Common myeloid progenitor, CD34-positive (primary cell): ENCODE results near the gene RIMS1.
"Not testable (repeated sequence)": the region's sequence is repeated elsewhere in the genome, so short reads cannot be mapped to it uniquely, and the experiment has no call there.

Experiments used
- CTCF ChIA-PET: fragments of 350-600 bp; sonication (Branson Sonifier 250); formaldehyde crosslinking; loops from one replicate; lab custom pipeline; 2021; ENCODE audit warnings: antibody characterized with exemption; lab: Charles Lee
- POLR2A ChIA-PET: fragments of 350-600 bp; sonication (Branson Sonifier 250); formaldehyde crosslinking; loops from one replicate; lab custom pipeline; 2021; ENCODE audit warnings: antibody characterized with exemption; lab: Charles Lee
- DNase-seq, 3 donors: peaks; one replicate each; pipeline versions ENCODE4 v3.0.0 to v3.0.0-alpha.2; 2013
- H3K27ac ChIP-seq, 2 experiments: 1 replicate in 1 of 2; 2 replicates in 1 of 2; pipeline ENCODE4 v1.7.0; 2013; ENCODE audit warnings: inconsistent platforms in 2 of 2, low read length in 2 of 2, mild to moderate bottlenecking in 2 of 2, low read depth in 1 of 2, moderate library complexity in 1 of 2; ENCODE audit not compliant: severe bottlenecking in 2 of 2, insufficient read depth in 1 of 2, poor library complexity in 1 of 2
- H3K27me3 ChIP-seq, 5 experiments: replicated peaks in 2 of 5; 1 replicate in 3 of 5; 2 replicates in 2 of 5; pipeline versions ENCODE4 v1.6.1 to v1.7.0; 2013; ENCODE audit warnings: low read length in 4 of 5, mild to moderate bottlenecking in 2 of 5, moderate library complexity in 2 of 5, inconsistent platforms in 1 of 5; ENCODE audit not compliant: insufficient read depth in 5 of 5, control insufficient read depth in 4 of 5
- H3K36me3 ChIP-seq, 4 experiments: 1 replicate in 2 of 4; 2 replicates in 2 of 4; pipeline versions ENCODE4 v1.6.1 to v1.7.0; 2013; ENCODE audit warnings: low read length in 3 of 4, control low read depth in 1 of 4, mild to moderate bottlenecking in 1 of 4; ENCODE audit not compliant: control insufficient read depth in 4 of 4, insufficient read depth in 4 of 4
- H3K4me1 ChIP-seq, 4 experiments: 1 replicate in 3 of 4; 2 replicates in 1 of 4; pipeline versions ENCODE4 v1.6.1 to v1.7.1; 2013; ENCODE audit warnings: low read length in 3 of 4, mild to moderate bottlenecking in 3 of 4, control low read depth in 1 of 4, inconsistent platforms in 1 of 4, moderate library complexity in 1 of 4; ENCODE audit not compliant: control insufficient read depth in 4 of 4, insufficient read depth in 4 of 4; ENCODE audit errors: control extremely low read depth in 1 of 4
- H3K4me3 ChIP-seq, 7 experiments: 1 replicate in 4 of 7; 2 replicates in 3 of 7; pipeline versions ENCODE4 v1.5.1 to v1.7.0; 2013; ENCODE audit warnings: mild to moderate bottlenecking in 7 of 7, low read length in 6 of 7, moderate library complexity in 6 of 7, inconsistent platforms in 2 of 7, low read depth in 2 of 7, control low read depth in 1 of 7; ENCODE audit not compliant: insufficient read depth in 4 of 7, control insufficient read depth in 1 of 7; ENCODE audit errors: extremely low read depth in 1 of 7
- H3K9me3 ChIP-seq, 5 experiments: 1 replicate in 4 of 5; 2 replicates in 1 of 5; pipeline versions ENCODE4 v1.6.1 to v1.7.1; 2013; ENCODE audit warnings: low read length in 4 of 5, mild to moderate bottlenecking in 2 of 5, inconsistent platforms in 1 of 5, low read depth in 1 of 5, moderate library complexity in 1 of 5; ENCODE audit not compliant: control insufficient read depth in 4 of 5, insufficient read depth in 2 of 5; ENCODE audit errors: control extremely low read depth in 1 of 5
- WGBS: methylation state at CpG from one replicate; pipeline ENCODE4 v1.1.5; 2013; ENCODE audit not compliant: insufficient coverage; 5-methylcytosine and 5-hydroxymethylcytosine counted together

Gene RIMS1

DNA sequence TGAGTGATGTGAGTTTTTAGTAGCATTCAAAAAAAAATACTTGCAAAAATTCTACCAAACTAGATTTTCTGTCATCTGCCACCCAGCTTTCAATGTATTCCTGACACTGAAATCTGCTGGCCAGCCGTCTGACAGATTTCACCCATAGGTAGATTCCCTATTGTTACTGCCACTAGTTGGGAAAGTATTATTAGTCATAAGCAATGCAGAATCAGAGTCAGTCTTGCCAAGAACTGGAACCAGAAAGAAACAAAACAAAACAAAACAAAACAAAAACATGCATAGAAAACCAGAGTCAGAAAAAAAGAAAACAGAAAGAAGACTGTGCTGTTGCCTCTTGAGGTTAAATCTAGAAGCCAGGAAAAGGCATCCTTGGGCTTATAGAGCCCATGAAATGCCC is 442.4 kb downstream of the RIMS1 start:
- no peaks in the 10 kb centered on the region for H3K36me3 ChIP-seq
- no peak overlapping the region for H3K4me3 ChIP-seq
- ChIA-PET CTCF (no interaction called here), POLR2A (no interaction called here)
- H3K27ac ChIP-seq, result no peak overlapping the region
- no CpG with 5 or more reads among the region's 1 CpG for WGBS
- DNase-seq, result no peak
- no peaks in the 10 kb centered on the region for H3K27me3 ChIP-seq
- H3K9me3 ChIP-seq, result no peaks in the 10 kb centered on the region
- no peaks in the 10 kb centered on the region for H3K4me1 ChIP-seq

DNA sequence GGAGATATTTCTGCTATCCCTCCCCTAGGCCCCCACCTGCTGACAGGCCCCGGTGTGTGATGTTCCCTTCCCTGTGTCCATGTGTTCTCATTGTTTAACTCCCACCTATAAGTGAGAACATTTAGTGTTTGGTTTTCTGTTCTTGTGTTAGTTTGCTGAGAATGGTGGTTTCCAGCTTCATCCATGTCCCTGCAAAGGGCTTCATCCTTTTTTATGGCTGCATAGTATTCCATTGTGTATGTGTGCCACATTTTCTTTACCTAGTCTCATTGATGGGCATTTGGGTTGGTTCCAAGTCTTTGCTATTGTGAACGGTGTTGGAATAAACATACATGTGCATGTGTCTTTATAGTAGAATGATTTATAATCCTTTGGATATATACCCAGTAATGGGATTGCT is 448.9 kb downstream of the RIMS1 start:
- H3K4me3 ChIP-seq, CTCF ChIA-PET, H3K27me3 ChIP-seq, H3K9me3 ChIP-seq, H3K4me1 ChIP-seq, DNase-seq, POLR2A ChIA-PET, H3K36me3 ChIP-seq, H3K27ac ChIP-seq: not testable (repeated sequence)
- WGBS, result no CpG with 5 or more reads among the region's 2 CpGs

DNA sequence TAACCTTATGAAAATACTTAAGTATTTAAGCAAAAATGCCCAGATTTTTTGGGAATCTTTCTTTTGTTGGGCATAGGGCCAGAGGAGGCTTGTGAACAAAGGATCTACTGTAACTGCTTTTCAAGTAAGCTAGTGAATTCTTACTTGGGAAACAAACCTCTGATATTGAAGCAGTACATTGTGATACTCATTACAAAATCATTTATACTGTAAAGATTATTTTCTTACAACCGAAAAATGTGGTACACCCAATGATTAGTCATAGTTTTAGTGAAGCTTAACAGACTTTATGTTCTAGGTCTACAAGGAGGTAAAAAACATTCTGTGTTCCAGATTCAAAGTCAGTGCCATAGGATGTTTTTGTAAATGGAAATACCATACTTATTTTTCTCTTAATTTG is 462.6 kb downstream of the RIMS1 start:
- H3K27me3 ChIP-seq, result no peaks in the 10 kb centered on the region
- H3K4me1 ChIP-seq, result no peaks in the 10 kb centered on the region
- ChIA-PET POLR2A (no interaction called here), CTCF (no interaction called here)
- no CpG with 5 or more reads among the region's 1 CpG for WGBS
- no peak overlapping the region for H3K27ac ChIP-seq
- H3K4me3 ChIP-seq, result no peak overlapping the region
- no peaks in the 10 kb centered on the region for H3K36me3 ChIP-seq
- H3K9me3 ChIP-seq, result no peaks in the 10 kb centered on the region
- no peak for DNase-seq

DNA sequence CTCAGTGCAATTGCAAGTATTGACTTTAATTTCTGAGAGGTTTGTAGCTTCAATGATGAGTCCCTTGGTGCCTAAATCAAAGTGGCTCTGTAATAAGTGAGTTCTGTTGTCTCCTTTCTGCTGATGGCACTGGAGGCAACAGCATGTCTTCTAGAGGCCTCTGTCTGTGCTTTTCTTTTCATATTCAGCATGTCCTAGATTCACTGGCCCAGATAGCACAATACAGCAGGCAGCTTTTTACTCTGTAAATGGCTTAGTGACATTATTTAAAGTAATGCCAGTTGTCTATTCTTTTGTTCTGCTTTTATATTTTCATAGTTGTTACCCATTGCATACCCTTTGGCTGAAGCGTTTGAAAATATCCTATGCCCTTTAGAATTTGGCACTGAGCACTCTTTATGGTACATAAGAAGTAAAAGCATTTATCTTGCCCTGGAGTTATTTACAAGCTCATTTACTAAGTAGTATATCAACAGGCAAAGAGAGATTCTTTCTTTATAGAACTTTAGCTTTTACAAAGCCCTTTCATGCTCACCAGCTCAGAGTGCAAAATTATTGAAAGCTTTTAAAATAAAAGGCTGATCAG is 464.0 kb downstream of the RIMS1 start:
- POLR2A ChIA-PET, result no interaction called here
- Histone ChIP-seq H3K4me3 (no peak overlapping the region), H3K4me1 (no peaks in the 10 kb centered on the region), H3K27me3 (no peaks in the 10 kb centered on the region), H3K9me3 (no peaks in the 10 kb centered on the region), H3K36me3 (no peaks in the 10 kb centered on the region), H3K27ac (no peak overlapping the region)
- WGBS, result no CpG with 5 or more reads among the region's 1 CpG
- no peak for DNase-seq
- CTCF ChIA-PET, result no interaction called here

DNA sequence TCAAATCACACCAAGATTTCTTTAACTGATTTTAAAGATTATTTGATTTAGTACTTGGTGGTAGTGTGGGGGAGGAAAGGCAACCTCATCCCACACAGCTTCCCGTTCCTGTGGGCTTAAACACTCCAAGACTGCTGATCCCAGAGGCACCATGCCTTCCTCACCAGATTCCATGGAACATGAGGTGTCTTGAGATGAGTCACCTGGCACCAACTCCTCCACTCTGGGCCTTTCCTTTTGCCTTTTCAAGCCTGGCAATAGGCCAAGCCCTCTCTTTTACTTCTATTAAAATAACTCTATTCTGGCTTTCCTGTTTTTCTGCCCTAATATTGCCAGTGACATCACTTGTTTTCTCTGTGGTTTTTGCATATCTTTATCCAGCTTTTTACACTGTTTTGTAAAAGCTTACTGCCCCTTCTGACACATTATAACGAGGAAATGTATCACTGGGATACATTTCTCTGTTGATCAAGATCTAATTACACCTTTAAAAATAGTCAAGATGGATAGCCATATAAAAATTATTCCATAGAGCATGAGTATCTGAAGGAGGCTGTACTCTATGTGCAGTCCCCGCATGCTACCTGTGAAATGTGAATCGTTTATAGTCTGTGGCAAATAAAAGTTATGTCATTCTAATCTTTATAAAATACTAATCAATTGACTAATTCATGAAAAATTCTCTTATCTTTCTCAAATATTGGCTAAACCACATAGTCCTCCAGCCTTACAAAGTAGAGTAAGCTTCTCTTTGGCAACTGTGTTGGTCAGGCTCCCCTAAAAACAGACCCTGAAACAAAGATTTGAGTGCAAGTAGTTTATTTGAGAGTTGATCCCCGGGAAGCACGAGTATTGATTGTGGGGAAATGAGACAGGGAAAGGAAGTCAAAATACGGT is 477.7 kb downstream of the RIMS1 start:
- no peaks in the 10 kb centered on the region for H3K9me3 ChIP-seq
- ChIA-PET POLR2A (no interaction called here), CTCF (no interaction called here)
- H3K27ac ChIP-seq, result no peak overlapping the region
- H3K36me3 ChIP-seq, result no peaks in the 10 kb centered on the region
- H3K4me3 ChIP-seq, result no peak overlapping the region
- peaks cover 0 to 2% (median 0%) of the 10 kb centered on the region in 5 experiments for H3K27me3 ChIP-seq
- 97% methylated on average over 4 of the region's 7 CpGs for WGBS
- H3K4me1 ChIP-seq, result no peaks in the 10 kb centered on the region
- no peak for DNase-seq

DNA sequence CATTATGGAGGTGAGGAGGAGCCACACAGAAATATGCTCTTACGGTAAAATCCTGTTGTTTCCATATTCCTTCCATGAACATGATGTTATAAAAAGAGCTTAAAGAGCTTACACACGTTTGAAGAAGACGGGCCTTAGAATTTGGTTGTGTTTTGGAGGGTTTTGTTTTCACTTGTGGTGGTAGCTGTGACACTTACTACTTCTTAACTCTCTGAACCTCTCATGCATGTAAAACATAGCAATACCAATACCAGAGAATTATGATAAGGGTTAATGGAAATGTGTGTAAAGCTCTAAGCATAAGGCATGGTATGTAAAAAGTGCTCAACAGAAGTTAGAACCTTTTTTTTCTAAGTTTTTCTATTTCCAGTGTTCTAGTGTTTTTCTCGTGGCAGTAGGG is 479.4 kb downstream of the RIMS1 start:
- H3K27me3 ChIP-seq, result peaks cover 0 to 2% (median 0%) of the 10 kb centered on the region in 5 experiments
- H3K27ac ChIP-seq, result no peak overlapping the region
- no peak for DNase-seq
- WGBS, result 100% methylated on average over 1 of the region's 4 CpGs
- no peaks in the 10 kb centered on the region for H3K9me3 ChIP-seq
- no peaks in the 10 kb centered on the region for H3K4me1 ChIP-seq
- POLR2A ChIA-PET, result no interaction called here
- no peaks in the 10 kb centered on the region for H3K36me3 ChIP-seq
- CTCF ChIA-PET, result interaction anchor here (1.4 kb wide), 1 partner anchor 9 kb away, joined by 3 read pairs; no protein-coding TSS in a partner anchor
- H3K4me3 ChIP-seq, result no peak overlapping the region

DNA sequence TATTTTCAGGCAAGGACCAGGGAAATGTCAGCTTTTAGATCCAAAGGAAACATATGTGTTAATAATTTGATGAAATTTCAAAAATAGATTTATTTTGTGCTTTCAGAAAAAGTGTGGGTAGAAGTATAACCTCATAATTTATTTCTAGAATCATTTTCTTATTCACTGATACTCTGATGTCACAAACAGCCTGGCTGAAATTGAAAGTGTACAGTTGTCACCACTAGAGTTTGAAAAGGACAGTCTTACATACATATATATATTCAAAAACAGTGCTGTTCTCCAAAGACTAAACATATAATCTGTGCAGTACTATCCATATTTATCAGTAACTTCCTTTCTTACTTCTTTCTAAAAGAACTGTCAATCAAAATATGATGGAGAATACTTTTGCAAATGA is 481.1 kb downstream of the RIMS1 start:
- peaks cover 0 to 2% (median 0%) of the 10 kb centered on the region in 5 experiments for H3K27me3 ChIP-seq
- ChIA-PET CTCF (interaction anchor here (1.4 kb wide), 1 partner anchor 10 kb away, joined by 3 read pairs; no protein-coding TSS in a partner anchor), POLR2A (no interaction called here)
- no peaks in the 10 kb centered on the region for H3K4me1 ChIP-seq
- no peak overlapping the region for H3K4me3 ChIP-seq
- H3K9me3 ChIP-seq, result no peaks in the 10 kb centered on the region
- H3K36me3 ChIP-seq, result no peaks in the 10 kb centered on the region
- H3K27ac ChIP-seq, result no peak overlapping the region
- no peak for DNase-seq
